PC-9 (cell line): ENCODE data around the gene RNF17. TPM values are rescaled to one million over a fixed set of nuclear protein-coding genes. Genes with fewer than 3 reads are reported as not detected.

ENCODE experiments used
- BruUV-seq: library from RNA; stranded (reverse); fragments of 400-500 nt; replicated peaks from 2 replicates; lab custom pipeline; 2021; lab: Mats Ljungman, UMichigan
- CTCF ChIA-PET: fragments of 300-600 bp; sonication (Branson Sonifier 250); formaldehyde crosslinking; loops from one replicate; lab custom pipeline; 2022; ENCODE audit warnings: antibody characterized with exemption; lab: Charles Lee
- POLR2A ChIA-PET: fragments of 300-600 bp; sonication (Branson Sonifier 250); formaldehyde crosslinking; loops from one replicate; lab custom pipeline; 2022; ENCODE audit warnings: antibody characterized with exemption; ENCODE audit not compliant: unreplicated experiment; lab: Charles Lee
- DNase-seq, 2 experiments: peaks; one replicate each; pipeline versions ENCODE4 v3.0.0 to v3.0.0-alpha.2; 2015 to 2022; ENCODE audit warnings: mixed read lengths in 1 of 2
- H2AFZ ChIP-seq: fragments of 200-600 bp; sonication (generic); 2 replicates; pipeline ENCODE4 v1.8.1; 2017; ENCODE audit warnings: antibody characterized with exemption
- H3F3A ChIP-seq: fragments of 200-600 bp; sonication (generic); 2 replicates; pipeline ENCODE4 v1.8.1; 2017; ENCODE audit warnings: antibody characterized with exemption, mild to moderate bottlenecking, low read depth; ENCODE audit not compliant: insufficient read depth
- H3K27ac ChIP-seq: fragments of 200-600 bp; sonication (generic); 2 replicates; pipeline ENCODE4 v1.6.1; 2016; ENCODE audit warnings: mixed run types
- H3K27me3 ChIP-seq: fragments of 200-600 bp; sonication (generic); 2 replicates; pipeline ENCODE4 v1.6.1; 2016; ENCODE audit warnings: low read depth, mixed run types; ENCODE audit not compliant: insufficient read depth
- H3K36me3 ChIP-seq: fragments of 200-600 bp; sonication (generic); 2 replicates; pipeline ENCODE4 v1.6.1; 2016; ENCODE audit warnings: low read depth, mixed run types
- H3K4me1 ChIP-seq: fragments of 200-600 bp; sonication (generic); replicated peaks from 2 replicates; pipeline ENCODE4 v1.6.1; 2016; ENCODE audit warnings: mixed run types; ENCODE audit not compliant: insufficient read depth
- H3K4me2 ChIP-seq: fragments of 200-600 bp; sonication (generic); 2 replicates; pipeline ENCODE4 v1.6.1; 2017; ENCODE audit warnings: mixed run types
- H3K4me3 ChIP-seq: fragments of 200-600 bp; sonication (generic); 2 replicates; pipeline ENCODE4 v1.6.1; 2016; ENCODE audit warnings: mixed run types
- H3K79me2 ChIP-seq: fragments of 200-600 bp; sonication (generic); 2 replicates; pipeline ENCODE4 v1.6.1; 2017; ENCODE audit warnings: low read depth, mixed run types
- H3K9me2 ChIP-seq: fragments of 200-600 bp; sonication (generic); 2 replicates; pipeline ENCODE4 v1.8.1; 2017; ENCODE audit warnings: mild to moderate bottlenecking; ENCODE audit not compliant: insufficient read depth
- H3K9me3 ChIP-seq: fragments of 200-600 bp; sonication (generic); 2 replicates; pipeline ENCODE4 v1.8.1; 2016; ENCODE audit warnings: low read depth; ENCODE audit not compliant: insufficient read depth
- H4K20me1 ChIP-seq: fragments of 200-600 bp; sonication (generic); 2 replicates; pipeline ENCODE4 v1.8.1; 2017; ENCODE audit not compliant: insufficient read depth
- EZH2 ChIP-seq: fragments of 200-600 bp; sonication (generic); IDR thresholded peaks from 2 replicates; pipeline ENCODE4 v1.8.0; 2017; ENCODE audit warnings: antibody characterized with exemption, low read depth
- intact Hi-C: fragments of 100-400 bp; cut with micrococcal nuclease; formaldehyde crosslinking; loops from one replicate; pipeline ENCODE4 v1.10.0; 2022; ENCODE audit not compliant: unreplicated experiment
- total RNA-seq: library from RNA; stranded (reverse); gene quantifications from 2 replicates; pipeline ENCODE4 v1.2.3, GENCODE V29; 2021
- TF ChIP-seq, protein P1 (sequence below): fragments of 200-600 bp; sonication (generic); conservative IDR thresholded peaks from 2 replicates; pipeline ENCODE4 v1.6.1; 2017; ENCODE audit warnings: mixed run types, antibody characterized with exemption, mild to moderate bottlenecking, moderate library complexity

Gene RNF17
- total RNA-seq, 1 experiment from 2014 or later = not detected

DNA sequence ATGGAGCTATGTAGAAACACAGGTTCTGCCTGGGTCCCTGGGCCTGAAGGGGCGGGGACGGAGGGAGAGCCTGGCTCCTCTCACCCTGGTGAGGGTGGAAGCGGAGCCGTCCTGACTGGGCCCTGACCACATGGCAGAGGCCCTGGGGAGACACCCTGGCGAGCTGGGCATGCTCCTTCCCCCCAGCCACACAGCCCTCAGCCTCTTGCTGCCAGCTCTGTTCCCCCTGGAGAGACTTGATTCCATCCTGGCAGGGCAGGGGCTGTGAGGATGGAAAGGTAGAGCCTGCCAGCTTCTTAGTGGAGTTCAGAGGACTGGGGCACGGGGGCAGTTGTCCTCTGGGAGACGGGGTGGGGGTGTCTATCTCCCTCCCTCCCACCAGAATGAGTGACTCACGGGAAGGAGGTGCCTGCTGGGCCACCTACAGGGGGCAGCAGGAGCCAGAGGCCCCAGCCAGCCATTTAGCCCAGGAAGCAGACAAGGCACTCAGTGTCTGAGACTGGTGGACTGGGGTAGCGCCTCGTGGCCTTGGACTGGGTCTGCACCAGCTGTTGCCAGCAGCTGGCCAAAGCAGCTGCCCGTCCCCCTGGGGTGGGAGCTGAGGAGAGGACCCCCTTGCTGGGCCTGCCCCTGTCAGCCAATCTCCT is 22.8 kb upstream of the RNF17 start:
- 0 out of 2 replicates have a peak, but pooled peaks cover 10% of the 10 kb centered on the region for H3K27me3 ChIP-seq
- intact Hi-C loops = no loop called here
- no peak for TF ChIP-seq EZH2
- TF ChIP-seq, protein P1, sequence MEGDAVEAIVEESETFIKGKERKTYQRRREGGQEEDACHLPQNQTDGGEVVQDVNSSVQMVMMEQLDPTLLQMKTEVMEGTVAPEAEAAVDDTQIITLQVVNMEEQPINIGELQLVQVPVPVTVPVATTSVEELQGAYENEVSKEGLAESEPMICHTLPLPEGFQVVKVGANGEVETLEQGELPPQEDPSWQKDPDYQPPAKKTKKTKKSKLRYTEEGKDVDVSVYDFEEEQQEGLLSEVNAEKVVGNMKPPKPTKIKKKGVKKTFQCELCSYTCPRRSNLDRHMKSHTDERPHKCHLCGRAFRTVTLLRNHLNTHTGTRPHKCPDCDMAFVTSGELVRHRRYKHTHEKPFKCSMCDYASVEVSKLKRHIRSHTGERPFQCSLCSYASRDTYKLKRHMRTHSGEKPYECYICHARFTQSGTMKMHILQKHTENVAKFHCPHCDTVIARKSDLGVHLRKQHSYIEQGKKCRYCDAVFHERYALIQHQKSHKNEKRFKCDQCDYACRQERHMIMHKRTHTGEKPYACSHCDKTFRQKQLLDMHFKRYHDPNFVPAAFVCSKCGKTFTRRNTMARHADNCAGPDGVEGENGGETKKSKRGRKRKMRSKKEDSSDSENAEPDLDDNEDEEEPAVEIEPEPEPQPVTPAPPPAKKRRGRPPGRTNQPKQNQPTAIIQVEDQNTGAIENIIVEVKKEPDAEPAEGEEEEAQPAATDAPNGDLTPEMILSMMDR = peak; percentile 41; the same call in 1 of the 2 replicates
- POLR2A ChIA-PET = no interaction called here
- no peaks in the 10 kb centered on the region for H3K4me1 ChIP-seq
- no peak overlapping the region for H2AFZ ChIP-seq
- H3K79me2 ChIP-seq = no peaks in the 10 kb centered on the region
- H3K4me3 ChIP-seq = no peak overlapping the region
- CTCF ChIA-PET = interaction anchor here (0.6 kb wide), 1 partner anchor 63 kb away, joined by 4 read pairs; no protein-coding TSS in a partner anchor
- H4K20me1 ChIP-seq = no peaks in the 10 kb centered on the region
- H3K9me3 ChIP-seq = no peaks in the 10 kb centered on the region
- H3K27ac ChIP-seq = no peak overlapping the region
- BruUV-seq = no TSS peak
- no peaks in the 10 kb centered on the region for H3F3A ChIP-seq
- no peaks in the 10 kb centered on the region for H3K9me2 ChIP-seq
- no peak overlapping the region for H3K4me2 ChIP-seq
- no peaks in the 10 kb centered on the region for H3K36me3 ChIP-seq
- no peak for DNase-seq

DNA sequence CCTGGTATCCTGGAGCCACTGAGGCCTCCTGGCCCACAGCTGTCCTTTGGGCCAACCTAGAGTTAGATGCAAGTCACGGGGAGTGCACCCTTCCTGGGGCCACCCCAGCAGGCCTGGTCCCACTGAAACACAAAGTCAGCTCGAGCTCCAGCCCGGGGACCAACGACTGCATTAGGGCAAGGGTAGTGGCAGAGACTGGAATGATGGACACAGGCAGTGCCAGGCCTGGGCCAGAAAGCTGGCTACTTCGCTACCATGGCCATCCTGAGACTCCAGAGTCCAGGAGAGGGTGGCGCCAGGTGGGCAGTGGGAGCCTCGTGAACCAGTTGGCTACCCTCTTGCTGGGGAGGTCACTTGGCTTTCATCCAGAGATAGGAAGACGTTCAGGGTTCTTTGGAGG is 22.2 kb upstream of the RNF17 start:
- POLR2A ChIA-PET = no interaction called here
- intact Hi-C loops = no loop called here
- H3K27ac ChIP-seq = no peak overlapping the region
- H3K4me1 ChIP-seq = no peaks in the 10 kb centered on the region
- H3K4me2 ChIP-seq = no peak overlapping the region
- H3K9me2 ChIP-seq = no peaks in the 10 kb centered on the region
- no peak for DNase-seq
- TF ChIP-seq EZH2 = no peak
- CTCF ChIA-PET = no interaction called here
- 0 out of 2 replicates have a peak, but pooled peaks cover 10% of the 10 kb centered on the region for H3K27me3 ChIP-seq
- no peak overlapping the region for H2AFZ ChIP-seq
- H3K9me3 ChIP-seq = no peaks in the 10 kb centered on the region
- H4K20me1 ChIP-seq = no peaks in the 10 kb centered on the region
- BruUV-seq = no TSS peak
- H3K36me3 ChIP-seq = no peaks in the 10 kb centered on the region
- no peak overlapping the region for H3K4me3 ChIP-seq
- H3K79me2 ChIP-seq = no peaks in the 10 kb centered on the region
- no peaks in the 10 kb centered on the region for H3F3A ChIP-seq

GRCh38 chr13:24742294-24742693 is 21.7 kb upstream of the RNF17 start:
- Histone ChIP-seq H2AFZ (no peak overlapping the region), H3K27ac (no peak overlapping the region), H3K27me3 (0 out of 2 replicates have a peak, but pooled peaks cover 10% of the 10 kb centered on the region), H3K9me2 (no peaks in the 10 kb centered on the region), H3F3A (no peaks in the 10 kb centered on the region), H3K4me3 (no peak overlapping the region), H3K79me2 (no peaks in the 10 kb centered on the region), H3K4me2 (no peak overlapping the region), H3K4me1 (no peaks in the 10 kb centered on the region), H4K20me1 (no peaks in the 10 kb centered on the region), H3K9me3 (no peaks in the 10 kb centered on the region), H3K36me3 (no peaks in the 10 kb centered on the region)
- DNase-seq = no peak
- POLR2A ChIA-PET = no interaction called here
- intact Hi-C loops = no loop called here
- TF ChIP-seq, protein P1 = no peak
- no peak for TF ChIP-seq EZH2
- CTCF ChIA-PET = no interaction called here
- BruUV-seq = no TSS peak
